ENCODE data around the gene PKNOX2. TPM values are rescaled to one million over a fixed set of nuclear protein-coding genes. Genes with fewer than 3 reads are reported as not detected.

PKNOX2 gene
- total RNA-seq, 1 donor = under 0.01 TPM

DNA sequence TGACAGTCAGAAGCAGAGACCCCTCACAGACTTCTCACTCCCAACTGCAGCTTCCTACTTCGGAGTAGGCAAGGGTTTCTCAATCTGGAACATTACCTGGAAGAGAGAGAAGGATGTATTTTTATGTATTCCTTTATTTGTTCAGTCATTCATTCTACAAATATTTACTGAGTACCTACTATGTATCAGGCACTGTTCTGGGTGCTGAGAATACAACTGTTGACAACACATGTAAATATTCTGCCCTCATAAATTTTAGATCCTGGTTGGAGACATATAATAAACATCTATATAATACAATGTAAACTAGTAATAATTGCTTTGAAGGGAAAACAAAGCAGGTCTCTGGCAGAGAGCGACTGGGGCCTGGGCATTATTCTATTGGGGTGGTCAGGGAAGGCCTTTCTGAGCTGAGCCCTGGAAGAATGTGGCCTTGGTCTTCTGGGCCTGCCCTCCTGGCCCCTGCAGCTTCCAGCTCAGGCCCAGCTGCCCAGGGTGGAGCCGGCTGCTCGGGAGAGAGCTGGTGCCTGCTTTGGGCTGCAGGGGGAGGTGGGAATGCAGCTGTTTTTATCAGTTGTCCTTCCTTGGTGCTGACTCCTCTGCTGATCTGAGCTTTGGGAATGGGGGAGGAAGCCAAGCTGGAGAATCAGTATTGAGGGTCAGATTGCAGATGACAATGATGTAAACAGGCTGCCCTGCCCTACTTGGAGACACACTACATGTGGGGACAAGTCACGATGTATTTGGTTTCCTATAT, 46.8 kb downstream of the PKNOX2 start:
- Histone ChIP-seq H3K4me3 (ENCODE audit: insufficient read depth, low read length) (no peak overlapping the region), H3K27ac (ENCODE audit: low read depth, low read length) (no peak overlapping the region), H3K9me3 (ENCODE audit: low read depth, low read length) (no peaks in the 10 kb centered on the region), H3K27me3 (ENCODE audit: insufficient read depth, low read length) (peaks cover 11% of the 10 kb centered on the region), H3K4me2 (ENCODE audit: insufficient read depth, low read length) (no peak overlapping the region), H3K36me3 (ENCODE audit: insufficient read depth, low read length) (no peaks in the 10 kb centered on the region), H3K79me2 (ENCODE audit: insufficient read depth, low read length) (no peaks in the 10 kb centered on the region), H4K20me1 (ENCODE audit: insufficient read depth, low read length) (no peaks in the 10 kb centered on the region), H2AFZ (ENCODE audit: low read length) (no peak overlapping the region), H3K4me1 (ENCODE audit: insufficient read depth, low read length) (no peaks in the 10 kb centered on the region)
- no peak for DNase-seq (ENCODE audit: insufficient read length, low spot score, missing footprints)
- no peak for TF ChIP-seq CTCF (IDR thresholded peaks at IDR 0.05; ENCODE audit: extremely low read depth, low read depth, low read length)

DNA sequence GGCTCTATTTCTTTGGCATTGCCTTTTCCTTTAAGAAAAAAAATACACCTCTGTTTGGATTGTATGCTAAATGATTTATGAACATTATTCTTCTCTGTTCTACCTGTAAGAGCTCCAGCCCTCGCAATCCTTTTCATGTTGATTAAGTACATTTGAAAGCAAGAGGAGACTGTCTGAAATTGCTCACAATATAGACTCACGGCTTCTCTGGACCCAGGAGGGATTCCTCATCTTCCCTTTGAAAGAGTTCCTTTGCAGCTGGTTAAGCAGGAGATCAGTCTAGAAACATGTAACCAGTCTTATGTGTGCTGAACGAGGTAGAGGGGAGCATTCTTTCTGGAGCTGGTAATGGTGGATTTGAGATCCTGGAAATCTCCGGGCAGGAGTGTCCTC, 47.4 kb downstream of the PKNOX2 start:
- no peak for TF ChIP-seq CTCF (IDR thresholded peaks at IDR 0.05; ENCODE audit: extremely low read depth, low read depth, low read length)
- no peak overlapping the region for H3K27ac ChIP-seq (ENCODE audit: low read depth, low read length)
- no peak overlapping the region for H3K4me2 ChIP-seq (ENCODE audit: insufficient read depth, low read length)

GRCh38 chr11:125214601-125215565, 50.3 kb downstream of the PKNOX2 start:
- H4K20me1 ChIP-seq (ENCODE audit: insufficient read depth, low read length) = no peaks in the 10 kb centered on the region
- H3K9me3 ChIP-seq (ENCODE audit: low read depth, low read length) = no peaks in the 10 kb centered on the region
- no peak for TF ChIP-seq CTCF (IDR thresholded peaks at IDR 0.05; ENCODE audit: extremely low read depth, low read depth, low read length)
- H3K27ac ChIP-seq (ENCODE audit: low read depth, low read length) = no peak overlapping the region
- peaks cover 11% of the 10 kb centered on the region for H3K27me3 ChIP-seq (ENCODE audit: insufficient read depth, low read length)
- no peak for DNase-seq (ENCODE audit: insufficient read length, low spot score, missing footprints)
- no peak overlapping the region for H2AFZ ChIP-seq (ENCODE audit: low read length)
- no peaks in the 10 kb centered on the region for H3K79me2 ChIP-seq (ENCODE audit: insufficient read depth, low read length)
- H3K4me1 ChIP-seq (ENCODE audit: insufficient read depth, low read length) = no peaks in the 10 kb centered on the region
- no peak overlapping the region for H3K4me3 ChIP-seq (ENCODE audit: insufficient read depth, low read length)
- no peaks in the 10 kb centered on the region for H3K36me3 ChIP-seq (ENCODE audit: insufficient read depth, low read length)
- no peak overlapping the region for H3K4me2 ChIP-seq (ENCODE audit: insufficient read depth, low read length)

More for the DNA sequence above, 47.4 kb downstream of the PKNOX2 start:
- no peaks in the 10 kb centered on the region for H3K4me1 ChIP-seq (ENCODE audit: insufficient read depth, low read length)
- no peaks in the 10 kb centered on the region for H3K36me3 ChIP-seq (ENCODE audit: insufficient read depth, low read length)
- no peaks in the 10 kb centered on the region for H3K79me2 ChIP-seq (ENCODE audit: insufficient read depth, low read length)
- peaks cover 11% of the 10 kb centered on the region for H3K27me3 ChIP-seq (ENCODE audit: insufficient read depth, low read length)
- DNase-seq (ENCODE audit: insufficient read length, low spot score, missing footprints) = no peak
- no peak overlapping the region for H2AFZ ChIP-seq (ENCODE audit: low read length)
- H4K20me1 ChIP-seq (ENCODE audit: insufficient read depth, low read length) = no peaks in the 10 kb centered on the region
- no peak overlapping the region for H3K4me3 ChIP-seq (ENCODE audit: insufficient read depth, low read length)
- no peaks in the 10 kb centered on the region for H3K9me3 ChIP-seq (ENCODE audit: low read depth, low read length)

DNA sequence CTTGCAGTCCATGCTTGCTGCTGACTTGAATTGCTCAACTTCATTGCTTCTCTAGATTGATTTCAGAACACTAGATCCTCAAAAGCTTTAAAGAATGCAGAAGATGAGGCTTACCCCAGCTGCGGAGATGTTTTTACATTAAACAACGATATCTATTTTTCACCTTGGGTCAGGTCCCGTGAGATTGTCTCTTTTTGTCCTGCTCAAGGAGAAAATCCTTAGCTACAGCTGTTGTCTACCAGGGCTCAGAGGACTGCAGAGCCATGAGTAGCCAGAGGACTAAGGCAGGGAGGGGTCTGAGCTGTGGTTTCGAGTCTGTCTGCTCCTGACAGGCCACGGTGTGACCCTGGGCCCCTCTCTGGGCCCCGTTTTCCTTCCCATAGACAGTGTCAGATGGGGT, 51.4 kb downstream of the PKNOX2 start:
- no peaks in the 10 kb centered on the region for H3K4me1 ChIP-seq (ENCODE audit: insufficient read depth, low read length)
- no peaks in the 10 kb centered on the region for H4K20me1 ChIP-seq (ENCODE audit: insufficient read depth, low read length)
- no peaks in the 10 kb centered on the region for H3K36me3 ChIP-seq (ENCODE audit: insufficient read depth, low read length)
- H3K27me3 ChIP-seq (ENCODE audit: insufficient read depth, low read length) = peaks cover 11% of the 10 kb centered on the region
- H3K9me3 ChIP-seq (ENCODE audit: low read depth, low read length) = no peaks in the 10 kb centered on the region
- no peak overlapping the region for H3K27ac ChIP-seq (ENCODE audit: low read depth, low read length)
- no peaks in the 10 kb centered on the region for H3K79me2 ChIP-seq (ENCODE audit: insufficient read depth, low read length)
- no peak for TF ChIP-seq CTCF (IDR thresholded peaks at IDR 0.05; ENCODE audit: extremely low read depth, low read depth, low read length)
- no peak overlapping the region for H3K4me2 ChIP-seq (ENCODE audit: insufficient read depth, low read length)
- DNase-seq (ENCODE audit: insufficient read length, low spot score, missing footprints) = no peak
- H3K4me3 ChIP-seq (ENCODE audit: insufficient read depth, low read length) = no peak overlapping the region
- no peak overlapping the region for H2AFZ ChIP-seq (ENCODE audit: low read length)

Data from osteoblast (primary cell).